ENCODE measurements around the gene CENPS.
A peak's percentile ranks its signal among the peaks of the same experiment; 100 is the strongest.
"Not testable (repeated sequence)": the region's sequence is repeated elsewhere in the genome, so short reads cannot be mapped to it uniquely, and the experiment has no call there.

CENPS gene

GRCh38 chr1:10473145-10473765 lies 43.0 kb downstream of the CENPS start:
- ChIA-PET CTCF (interaction anchor here (0.9 to 1.2 kb wide), 2 partner anchors 15 to 19 kb away, joined by 3 to 4 read pairs; no protein-coding TSS in a partner anchor), POLR2A (no interaction called here)
- no peak for DNase-seq (ENCODE audit: low read depth, low spot score)
- TF ChIP-seq, protein P1, sequence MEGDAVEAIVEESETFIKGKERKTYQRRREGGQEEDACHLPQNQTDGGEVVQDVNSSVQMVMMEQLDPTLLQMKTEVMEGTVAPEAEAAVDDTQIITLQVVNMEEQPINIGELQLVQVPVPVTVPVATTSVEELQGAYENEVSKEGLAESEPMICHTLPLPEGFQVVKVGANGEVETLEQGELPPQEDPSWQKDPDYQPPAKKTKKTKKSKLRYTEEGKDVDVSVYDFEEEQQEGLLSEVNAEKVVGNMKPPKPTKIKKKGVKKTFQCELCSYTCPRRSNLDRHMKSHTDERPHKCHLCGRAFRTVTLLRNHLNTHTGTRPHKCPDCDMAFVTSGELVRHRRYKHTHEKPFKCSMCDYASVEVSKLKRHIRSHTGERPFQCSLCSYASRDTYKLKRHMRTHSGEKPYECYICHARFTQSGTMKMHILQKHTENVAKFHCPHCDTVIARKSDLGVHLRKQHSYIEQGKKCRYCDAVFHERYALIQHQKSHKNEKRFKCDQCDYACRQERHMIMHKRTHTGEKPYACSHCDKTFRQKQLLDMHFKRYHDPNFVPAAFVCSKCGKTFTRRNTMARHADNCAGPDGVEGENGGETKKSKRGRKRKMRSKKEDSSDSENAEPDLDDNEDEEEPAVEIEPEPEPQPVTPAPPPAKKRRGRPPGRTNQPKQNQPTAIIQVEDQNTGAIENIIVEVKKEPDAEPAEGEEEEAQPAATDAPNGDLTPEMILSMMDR (IDR thresholded peaks at IDR 0.05; ENCODE audit: insufficient read depth, low read length, missing control alignments): no peak
- no peak overlapping the region for H3K4me3 ChIP-seq (ENCODE audit: low read depth, low read length)

GRCh38 chr1:10474309-10474612 lies 44.0 kb downstream of the CENPS start:
- CTCF ChIA-PET: interaction anchor here (1.2 to 1.6 kb wide), 3 partner anchors 18 to 97 kb away, joined by 4 to 9 read pairs (median 7); no protein-coding TSS in a partner anchor
- POLR2A ChIA-PET; DNase-seq (ENCODE audit: low read depth, low spot score): not testable (repeated sequence)
- H3K4me3 ChIP-seq (ENCODE audit: low read depth, low read length): peak overlapping the region; percentile 91

GRCh38 chr1:10474613-10475507 lies 44.6 kb downstream of the CENPS start, which contains the start of gene PEX14:
TSS of gene PEX14 (plus strand) at chr1:10474950. CDS start at chr1:10474967, 17 bp downstream.
- POLR2A ChIA-PET: no interaction called here
- no peak for DNase-seq (ENCODE audit: low read depth, low spot score)
- CTCF ChIA-PET: interaction anchor here (1.5 to 1.6 kb wide), 2 partner anchors 20 to 98 kb away, joined by 7 to 9 read pairs; no protein-coding TSS in a partner anchor
- peak within 1 kb of the TSS; percentile 91 for H3K4me3 ChIP-seq (ENCODE audit: low read depth, low read length)
- TF ChIP-seq, protein P1 (IDR thresholded peaks at IDR 0.05; ENCODE audit: insufficient read depth, low read length, missing control alignments): no peak

GRCh38 chr1:10475510-10475909 lies 45.3 kb downstream of the CENPS start:
- TF ChIP-seq, protein P1 (IDR thresholded peaks at IDR 0.05; ENCODE audit: insufficient read depth, low read length, missing control alignments): no peak
- ChIA-PET CTCF (interaction anchor here (1.5 to 1.6 kb wide), 2 partner anchors 19 to 98 kb away, joined by 7 to 9 read pairs; no protein-coding TSS in a partner anchor), POLR2A (no interaction called here)
- peak overlapping the region; percentile 91 for H3K4me3 ChIP-seq (ENCODE audit: low read depth, low read length)
- DNase-seq (ENCODE audit: low read depth, low spot score): no peak

- CTCF ChIA-PET: interaction anchor here (6.6 kb wide), 1 partner anchor 15 kb away, joined by 69 read pairs; no protein-coding TSS in a partner anchor
- TF ChIP-seq, protein P1 (IDR thresholded peaks at IDR 0.05; ENCODE audit: insufficient read depth, low read length, missing control alignments): no peak
- POLR2A ChIA-PET: no interaction called here
Observed at GRCh38 chr1:10479296-10479695, 49.1 kb downstream of the CENPS start.

DNA sequence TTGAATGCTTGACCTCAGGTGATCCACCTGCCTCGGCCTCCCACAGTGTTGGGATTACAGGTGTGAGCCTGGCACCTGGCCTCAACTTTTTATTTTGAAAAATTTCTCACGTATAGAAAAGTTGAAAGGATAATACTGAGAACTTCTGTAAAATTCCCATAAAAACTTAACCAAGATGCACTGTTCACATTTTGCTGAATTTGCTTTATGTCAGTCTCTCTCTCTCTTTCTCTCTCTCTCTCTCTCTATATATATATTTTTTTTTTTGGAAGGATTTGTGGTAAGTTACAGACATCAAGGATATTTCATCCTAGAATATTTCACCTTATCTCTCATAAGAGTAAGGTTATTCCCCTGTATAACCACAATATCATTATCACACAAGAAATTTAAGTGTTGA lies 50.4 kb downstream of the CENPS start:
- no peak for DNase-seq (ENCODE audit: low read depth, low spot score)
- TF ChIP-seq, protein P1 (IDR thresholded peaks at IDR 0.05; ENCODE audit: insufficient read depth, low read length, missing control alignments): no peak
- no peak overlapping the region for H3K4me3 ChIP-seq (ENCODE audit: low read depth, low read length)
- POLR2A ChIA-PET: no interaction called here
- CTCF ChIA-PET: interaction anchor here (6.6 kb wide), 1 partner anchor 13 kb away, joined by 69 read pairs; no protein-coding TSS in a partner anchor

More at GRCh38 chr1:10479296-10479695, 49.1 kb downstream of the CENPS start:
- no peak for DNase-seq (ENCODE audit: low read depth, low spot score)
- no peak overlapping the region for H3K4me3 ChIP-seq (ENCODE audit: low read depth, low read length)
